Body of pancreas (tissue), 4 donors: ENCODE data around the gene GABRR3. TPM values are rescaled to one million over a fixed set of nuclear protein-coding genes. Genes with fewer than 3 reads are reported as not detected.

Source experiments
- ATAC-seq: fragments of 150-250 bp; one replicate; pipeline ENCODE4 v1.9.1; 2016
- DNase-seq, 4 donors: peaks; one replicate each; pipeline ENCODE4 v3.0.0-alpha.2; 2019
- H3K27ac ChIP-seq, 4 donors: fragments of 200-600 bp; sonication (generic); 1 replicate in 3 of 4; 2 replicates in 1 of 4; pipeline versions ENCODE4 v1.5.1 to v1.6.1; 2016 to 2019; ENCODE audit warnings: mild to moderate bottlenecking in 1 of 4, mixed read lengths in 1 of 4, moderate library complexity in 1 of 4
- H3K27me3 ChIP-seq, 2 donors: fragments of 200-600 bp; sonication (generic); one replicate each; pipeline ENCODE4 v1.6.0; 2016; ENCODE audit warnings: mild to moderate bottlenecking in 1 of 2
- H3K36me3 ChIP-seq, 2 donors: fragments of 200-600 bp; sonication (generic); replicated peaks in 1 of 2; 2 replicates each; pipeline ENCODE4 v1.5.1; 2016; ENCODE audit warnings: low read depth in 2 of 2; ENCODE audit not compliant: insufficient read depth in 1 of 2
- H3K4me1 ChIP-seq: fragments of 200-600 bp; sonication (generic); one replicate; pipeline ENCODE4 v1.6.0; 2016
- H3K4me3 ChIP-seq, 2 donors: fragments of 200-600 bp; sonication (generic); 1 replicate in 1 of 2; 2 replicates in 1 of 2; pipeline ENCODE4 v1.5.1; 2016 to 2019
- H3K9me3 ChIP-seq, 3 donors: fragments of 200-600 bp; sonication (generic); 1 replicate in 2 of 3; 2 replicates in 1 of 3; pipeline ENCODE4 v1.5.1; 2016
- POLR2A ChIP-seq, 3 donors: fragments of 450-650 bp; IDR thresholded peaks; one replicate each; pipeline ENCODE4 v1.6.1; 2016; ENCODE audit warnings: antibody characterized with exemption in 3 of 3, mild to moderate bottlenecking in 2 of 3
- WGBS, 2 donors: methylation state at CpG; one replicate each; pipeline ENCODE4 v1.1.5; 2017; 5-methylcytosine and 5-hydroxymethylcytosine counted together
- intact Hi-C: fragments of 100-400 bp; cut with DNase I; formaldehyde crosslinking; loops from one replicate; pipeline ENCODE4 v1.15.1; 2023
- total RNA-seq, 2 donors: library from RNA; depleted of rRNA; stranded (reverse); fragments of >200 nt; gene quantifications; one replicate each; pipeline ENCODE4 v1.1.0, GENCODE V29; 2016
- TF ChIP-seq, protein P1 (sequence below), 7 experiments: fragments of 450-650 bp in 4 of 7; fragments of 200-600 bp in 3 of 7; sonication (generic) in 3 of 7; IDR thresholded peaks; one replicate each; pipeline ENCODE4 v1.5.1; 2016 to 2019; ENCODE audit warnings: antibody characterized with exemption in 7 of 7

The GABRR3 gene
- total RNA-seq, 2 donors from 2014 or later, result not detected

- 38 to 39% methylated on average over 2 of the region's 2 CpGs for WGBS, 2 donors
- H3K4me3 ChIP-seq, result no peak overlapping the region
- TF ChIP-seq POLR2A (IDR thresholded peaks at IDR 0.05), result no peak
- TF ChIP-seq, protein P1, sequence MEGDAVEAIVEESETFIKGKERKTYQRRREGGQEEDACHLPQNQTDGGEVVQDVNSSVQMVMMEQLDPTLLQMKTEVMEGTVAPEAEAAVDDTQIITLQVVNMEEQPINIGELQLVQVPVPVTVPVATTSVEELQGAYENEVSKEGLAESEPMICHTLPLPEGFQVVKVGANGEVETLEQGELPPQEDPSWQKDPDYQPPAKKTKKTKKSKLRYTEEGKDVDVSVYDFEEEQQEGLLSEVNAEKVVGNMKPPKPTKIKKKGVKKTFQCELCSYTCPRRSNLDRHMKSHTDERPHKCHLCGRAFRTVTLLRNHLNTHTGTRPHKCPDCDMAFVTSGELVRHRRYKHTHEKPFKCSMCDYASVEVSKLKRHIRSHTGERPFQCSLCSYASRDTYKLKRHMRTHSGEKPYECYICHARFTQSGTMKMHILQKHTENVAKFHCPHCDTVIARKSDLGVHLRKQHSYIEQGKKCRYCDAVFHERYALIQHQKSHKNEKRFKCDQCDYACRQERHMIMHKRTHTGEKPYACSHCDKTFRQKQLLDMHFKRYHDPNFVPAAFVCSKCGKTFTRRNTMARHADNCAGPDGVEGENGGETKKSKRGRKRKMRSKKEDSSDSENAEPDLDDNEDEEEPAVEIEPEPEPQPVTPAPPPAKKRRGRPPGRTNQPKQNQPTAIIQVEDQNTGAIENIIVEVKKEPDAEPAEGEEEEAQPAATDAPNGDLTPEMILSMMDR (IDR thresholded peaks at IDR 0.05), result no peak
- H3K9me3 ChIP-seq, result no peaks in the 10 kb centered on the region
- no peak overlapping the region for H3K27ac ChIP-seq
- no peak for ATAC-seq
- no peaks in the 10 kb centered on the region for H3K36me3 ChIP-seq
- intact Hi-C loops, result no loop called here
- no peaks in the 10 kb centered on the region for H3K27me3 ChIP-seq
- DNase-seq, result no peak
- peaks cover 12% of the 10 kb centered on the region for H3K4me1 ChIP-seq
Measured at GRCh38 chr3:97990624-97991292, 44.4 kb downstream of the GABRR3 start.

GRCh38 chr3:97988784-97989568 is 46.1 kb downstream of the GABRR3 start:
- TF ChIP-seq, protein P1 (IDR thresholded peaks at IDR 0.05), result no peak
- no peak for TF ChIP-seq POLR2A (IDR thresholded peaks at IDR 0.05)
- Histone ChIP-seq H3K4me3 (no peak overlapping the region), H3K9me3 (no peaks in the 10 kb centered on the region), H3K27ac (no peak overlapping the region), H3K27me3 (no peaks in the 10 kb centered on the region), H3K36me3 (no peaks in the 10 kb centered on the region), H3K4me1 (no peaks in the 10 kb centered on the region)
- intact Hi-C loops, result no loop called here
- 89 to 96% methylated on average over 3 of the region's 3 CpGs for WGBS, 2 donors
- ATAC-seq (no peak), DNase-seq (no peak)

- no peaks in the 10 kb centered on the region for H3K36me3 ChIP-seq
- TF ChIP-seq POLR2A (IDR thresholded peaks at IDR 0.05), result no peak
- TF ChIP-seq, protein P1 (IDR thresholded peaks at IDR 0.05), result no peak
- no peak for ATAC-seq
- no peak overlapping the region for H3K27ac ChIP-seq
- no peak overlapping the region for H3K4me3 ChIP-seq
- 78 to 80% methylated on average over 2 of the region's 2 CpGs for WGBS, 2 donors
- H3K9me3 ChIP-seq, result no peaks in the 10 kb centered on the region
- H3K27me3 ChIP-seq, result no peaks in the 10 kb centered on the region
- no peak for DNase-seq
- H3K4me1 ChIP-seq, result peaks cover under 1% of the 10 kb centered on the region
- intact Hi-C loops, result no loop called here
Measured at GRCh38 chr3:97987306-97987705, 47.8 kb downstream of the GABRR3 start.

DNA sequence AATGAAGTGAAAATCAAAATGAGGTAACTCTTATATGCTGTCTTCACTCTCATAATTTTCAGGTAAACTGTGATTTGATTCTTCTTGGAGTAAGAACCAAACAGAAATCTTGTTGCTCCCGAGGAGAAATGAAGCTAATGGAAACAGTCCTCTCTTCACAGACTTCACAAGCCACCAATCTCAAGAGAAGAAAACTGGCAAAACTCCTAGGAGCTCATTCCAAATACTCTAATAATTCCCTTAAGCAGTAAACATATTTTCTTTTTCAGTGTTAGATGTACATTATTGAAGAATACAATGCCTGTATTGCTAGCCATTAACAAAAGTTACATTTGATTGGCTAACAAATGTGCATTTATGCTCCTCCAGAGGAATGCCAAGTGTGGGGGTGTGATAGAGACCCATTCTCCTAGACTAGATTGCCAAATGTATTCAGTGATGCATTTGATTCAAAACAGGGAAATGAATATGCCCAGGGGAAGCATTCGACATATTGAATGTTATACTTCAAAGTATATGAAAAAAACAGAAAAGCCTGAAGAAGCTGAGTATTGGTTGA is 51.1 kb downstream of the GABRR3 start:
- 47 to 54% methylated on average over 2 of the region's 2 CpGs for WGBS, 2 donors
- H3K4me1 ChIP-seq, result peaks cover 5% of the 10 kb centered on the region
- no peaks in the 10 kb centered on the region for H3K27me3 ChIP-seq
- H3K36me3 ChIP-seq, result no peaks in the 10 kb centered on the region
- no peak overlapping the region for H3K4me3 ChIP-seq
- no peak for TF ChIP-seq POLR2A (IDR thresholded peaks at IDR 0.05)
- TF ChIP-seq, protein P1 (IDR thresholded peaks at IDR 0.05), result no peak
- intact Hi-C loops, result no loop called here
- no peak overlapping the region for H3K27ac ChIP-seq
- ATAC-seq (no peak), DNase-seq (no peak)
- no peaks in the 10 kb centered on the region for H3K9me3 ChIP-seq
